BJ (cell line): ENCODE data around the gene ZNF618. TPM values are rescaled to one million over a fixed set of nuclear protein-coding genes. Genes with fewer than 3 reads are reported as not detected.

ENCODE experiments used
- CTCF ChIA-PET: fragments of 350-600 bp; formaldehyde crosslinking; extraction: SDS; loops from one replicate; lab custom pipeline; 2021; ENCODE audit warnings: antibody characterized with exemption, inconsistent platforms; lab: Yijun Ruan, JAX
- POLR2A ChIA-PET: fragments of 300-600 bp; sonication (Branson Sonifier 250); formaldehyde crosslinking; extraction: SDS; loops from one replicate; lab custom pipeline; 2021; ENCODE audit warnings: antibody characterized with exemption; lab: Charles Lee
- DNase-seq: peaks from one replicate; pipeline ENCODE4 v3.0.0-alpha.2; 2011; ENCODE audit warnings: low read depth
- H3K27me3 ChIP-seq: 2 replicates; pipeline ENCODE4 v1.6.0; 2011; ENCODE audit warnings: low read length; ENCODE audit not compliant: control insufficient read depth, insufficient read depth
- H3K36me3 ChIP-seq: 2 replicates; pipeline ENCODE4 v1.5.1; 2011; ENCODE audit warnings: low read length; ENCODE audit not compliant: control insufficient read depth, insufficient read depth
- H3K4me3 ChIP-seq: 2 replicates; pipeline ENCODE4 v1.5.1; 2011; ENCODE audit warnings: low read depth, mild to moderate bottlenecking, control low read depth, low read length
- CTCF ChIP-seq: IDR thresholded peaks from 2 replicates; pipeline ENCODE4 v1.5.1; 2011; ENCODE audit warnings: low read depth, mild to moderate bottlenecking, control low read depth, inconsistent platforms, low read length, moderate library complexity; ENCODE audit not compliant: insufficient read depth
- polyA plus RNA-seq: library from polyadenylated mRNA; depleted of rRNA; stranded (reverse); fragments of >200 nt; gene quantifications from 2 replicates; pipeline ENCODE4 v1.2.3, GENCODE V29; 2011

The ZNF618 gene
- polyA plus RNA-seq, 1 experiment = 5.4 TPM

GRCh38 chr9:113941056-113941455, 64.9 kb downstream of the ZNF618 start:
- ChIA-PET POLR2A (no interaction called here), CTCF (interaction anchor here (0.7 to 1.8 kb wide), 3 partner anchors 12 to 129 kb away, joined by 3 to 6 read pairs (median 3); no protein-coding TSS in a partner anchor)
- H3K4me3 ChIP-seq = no peak overlapping the region
- no peaks in the 10 kb centered on the region for H3K27me3 ChIP-seq
- TF ChIP-seq CTCF = no peak
- no peak for DNase-seq
- no peaks in the 10 kb centered on the region for H3K36me3 ChIP-seq

GRCh38 chr9:113941526-113941925, 65.4 kb downstream of the ZNF618 start:
- no peak overlapping the region for H3K4me3 ChIP-seq
- no peaks in the 10 kb centered on the region for H3K27me3 ChIP-seq
- no peak for TF ChIP-seq CTCF
- no peak for DNase-seq
- CTCF ChIA-PET = interaction anchor here (1.1 to 1.8 kb wide), 2 partner anchors 13 to 21 kb away, joined by 3 to 6 read pairs; no protein-coding TSS in a partner anchor
- POLR2A ChIA-PET = no interaction called here
- H3K36me3 ChIP-seq = peaks cover under 1% of the 10 kb centered on the region; the same call in 1 of the 2 replicates

DNA sequence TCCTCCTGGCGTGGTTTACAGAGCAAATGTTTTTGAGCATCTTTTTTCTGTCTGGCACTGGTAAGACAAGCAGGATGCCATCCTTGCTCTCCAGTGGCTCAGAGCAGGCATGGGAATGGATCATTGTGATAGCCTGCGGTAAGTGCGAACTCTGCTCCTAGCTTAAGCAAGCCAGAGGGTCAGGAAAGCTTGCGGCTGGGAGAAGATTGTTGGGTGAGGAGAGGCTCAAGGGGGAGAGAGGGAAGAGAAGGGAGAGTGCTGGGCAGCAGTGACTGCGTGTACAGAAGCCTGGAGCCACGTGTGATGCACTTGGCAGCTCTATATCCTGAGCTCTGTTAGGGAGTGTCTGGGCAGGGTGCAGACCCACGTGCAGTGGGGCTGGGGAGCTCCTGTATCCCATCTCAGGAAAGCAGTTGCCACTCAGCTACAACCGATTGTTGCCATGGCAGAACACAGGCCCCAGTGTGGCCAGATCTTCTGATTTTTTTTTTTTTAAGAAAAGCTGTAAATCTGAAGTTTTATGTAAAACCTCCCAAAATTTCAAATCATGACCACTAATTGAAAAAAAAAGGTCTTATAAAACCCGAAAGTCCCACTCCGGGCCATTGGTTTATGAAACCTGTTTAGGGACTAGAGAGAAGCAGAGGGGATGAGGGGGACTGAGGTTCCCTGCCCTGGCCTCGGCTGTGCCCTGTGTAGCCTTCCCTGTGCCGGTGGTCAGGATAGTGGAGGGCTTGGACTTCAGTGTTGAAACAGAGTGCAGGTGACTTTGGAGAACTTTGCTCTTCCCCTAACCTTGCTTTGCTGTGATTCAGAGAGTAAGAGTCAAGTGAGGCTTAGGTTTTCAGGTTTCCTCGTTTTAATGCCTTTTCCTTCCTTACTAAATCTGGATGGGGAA, 67.3 kb downstream of the ZNF618 start:
- CTCF ChIA-PET = no interaction called here
- no peak for DNase-seq
- POLR2A ChIA-PET = no interaction called here

DNA sequence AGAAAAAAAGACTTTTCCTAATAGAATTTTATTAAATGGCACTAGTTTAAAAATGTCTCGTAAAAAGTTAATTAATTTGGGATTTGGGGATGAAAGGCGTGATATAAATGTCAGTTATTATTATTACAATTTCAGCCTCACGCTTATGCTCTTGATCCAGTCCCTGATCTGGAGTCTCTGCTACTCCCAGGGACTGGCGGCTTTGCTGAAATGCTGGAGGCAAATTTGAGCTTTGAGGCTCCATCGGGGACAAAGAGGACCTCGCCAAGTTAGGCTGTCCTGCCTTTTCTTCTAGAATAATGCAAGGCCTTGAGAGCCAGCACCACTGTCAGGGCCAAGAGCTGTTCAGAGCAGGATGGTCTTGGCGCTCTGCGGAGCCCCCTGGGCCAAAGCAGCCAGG, 69.7 kb downstream of the ZNF618 start:
- ChIA-PET POLR2A (no interaction called here), CTCF (interaction anchor here (0.7 kb wide), 1 partner anchor 17 kb away, joined by 5 read pairs; no protein-coding TSS in a partner anchor)
- no peak for DNase-seq
- Histone ChIP-seq H3K27me3 (no peaks in the 10 kb centered on the region), H3K4me3 (no peak overlapping the region), H3K36me3 (peaks cover 1% of the 10 kb centered on the region; the same call in 1 of the 2 replicates)
- TF ChIP-seq CTCF = no peak

More for the DNA sequence above, 67.3 kb downstream of the ZNF618 start:
- Histone ChIP-seq H3K27me3 (no peaks in the 10 kb centered on the region), H3K4me3 (no peak overlapping the region), H3K36me3 (peaks cover 1% of the 10 kb centered on the region; the same call in 1 of the 2 replicates)
- no peak for TF ChIP-seq CTCF

DNA sequence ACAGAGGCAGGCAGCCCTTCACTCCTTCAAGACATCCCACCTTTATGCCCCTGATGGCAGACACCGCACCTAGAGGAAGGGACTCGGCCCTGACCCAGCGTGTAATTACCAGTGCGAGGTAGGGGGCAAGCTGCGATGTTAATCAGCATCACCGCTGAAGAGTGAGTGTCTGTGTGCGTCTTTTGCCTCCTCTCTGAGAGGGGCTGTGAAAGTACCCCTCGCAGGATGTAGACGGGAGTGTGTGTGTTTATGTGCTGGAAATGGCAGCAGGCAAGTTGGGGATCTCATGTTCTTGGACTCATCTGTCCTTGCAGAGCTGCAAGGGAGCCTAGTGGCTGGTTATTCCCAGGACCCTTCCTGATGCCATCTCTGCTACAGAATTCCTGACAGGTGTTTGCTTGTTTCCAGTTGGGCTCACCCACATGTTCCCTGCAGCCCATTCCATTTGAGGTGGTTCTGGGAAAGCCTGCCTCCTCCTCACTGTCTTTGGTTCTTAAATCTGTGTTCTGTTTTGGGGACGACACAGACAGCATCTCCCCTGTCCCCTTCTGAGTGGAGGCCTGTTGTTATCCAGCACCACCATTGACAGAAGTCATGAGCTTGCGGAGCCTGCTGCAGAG, 70.5 kb downstream of the ZNF618 start:
- H3K36me3 ChIP-seq = peaks cover 1% of the 10 kb centered on the region; the same call in 1 of the 2 replicates
- TF ChIP-seq CTCF = no peak
- no peaks in the 10 kb centered on the region for H3K27me3 ChIP-seq
- ChIA-PET CTCF (interaction anchor here (1.2 kb wide), 1 partner anchor 8 kb away, joined by 3 read pairs; no protein-coding TSS in a partner anchor), POLR2A (no interaction called here)
- H3K4me3 ChIP-seq = no peak overlapping the region
- no peak for DNase-seq
